ENCODE measurements around the gene TGFB1I1. TPM values are rescaled to one million over a fixed set of nuclear protein-coding genes. Genes with fewer than 3 reads are reported as not detected.
A peak's percentile ranks its signal among the peaks of the same experiment; 100 is the strongest.

Gene TGFB1I1
- total RNA-seq, 1 experiment from 2014 or later, result 4.3 TPM

DNA sequence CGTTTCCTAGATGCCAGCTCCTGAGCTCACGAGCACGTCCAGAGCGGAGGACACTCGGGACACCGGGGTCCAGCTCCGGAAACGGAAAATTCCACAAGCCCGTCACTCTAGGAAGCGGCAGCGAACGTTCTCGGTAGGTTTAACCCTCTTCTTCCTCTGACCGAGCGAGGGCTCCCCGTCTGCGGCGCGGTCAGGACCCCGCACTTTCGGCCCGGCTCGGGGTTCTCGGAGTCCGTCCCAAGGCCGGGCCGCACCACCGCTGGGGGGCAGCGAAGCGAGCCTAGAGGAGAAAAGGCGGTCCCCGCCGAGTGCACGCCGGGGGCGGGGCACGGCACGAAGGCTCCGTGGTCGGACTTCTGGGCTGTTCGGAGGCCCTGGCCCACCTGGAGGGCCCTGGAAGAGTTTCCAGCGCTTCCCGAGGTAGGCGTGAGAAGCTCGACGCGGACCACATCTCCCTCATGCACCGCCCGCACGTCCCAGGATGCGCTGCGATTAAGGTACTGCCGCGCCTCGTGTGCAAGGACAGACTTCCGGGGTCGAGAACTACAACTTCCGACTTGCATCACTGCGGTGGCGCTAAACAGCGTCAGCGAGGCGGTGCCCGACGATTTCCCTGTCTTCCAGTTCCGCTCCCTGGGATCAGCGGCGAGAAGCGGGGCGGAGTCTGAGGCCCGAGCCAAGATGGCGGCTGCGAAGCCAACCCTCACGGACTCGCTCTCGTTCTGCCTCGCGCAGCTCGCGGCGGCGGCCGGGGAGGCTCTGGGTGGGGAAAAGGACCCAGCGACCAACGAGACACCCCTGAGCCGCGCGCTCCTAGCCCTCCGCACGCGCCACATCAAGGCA is 12.9 kb upstream of the TGFB1I1 start, which contains the start of gene ARMC5 (continued):
- TF ChIP-seq, protein P1, sequence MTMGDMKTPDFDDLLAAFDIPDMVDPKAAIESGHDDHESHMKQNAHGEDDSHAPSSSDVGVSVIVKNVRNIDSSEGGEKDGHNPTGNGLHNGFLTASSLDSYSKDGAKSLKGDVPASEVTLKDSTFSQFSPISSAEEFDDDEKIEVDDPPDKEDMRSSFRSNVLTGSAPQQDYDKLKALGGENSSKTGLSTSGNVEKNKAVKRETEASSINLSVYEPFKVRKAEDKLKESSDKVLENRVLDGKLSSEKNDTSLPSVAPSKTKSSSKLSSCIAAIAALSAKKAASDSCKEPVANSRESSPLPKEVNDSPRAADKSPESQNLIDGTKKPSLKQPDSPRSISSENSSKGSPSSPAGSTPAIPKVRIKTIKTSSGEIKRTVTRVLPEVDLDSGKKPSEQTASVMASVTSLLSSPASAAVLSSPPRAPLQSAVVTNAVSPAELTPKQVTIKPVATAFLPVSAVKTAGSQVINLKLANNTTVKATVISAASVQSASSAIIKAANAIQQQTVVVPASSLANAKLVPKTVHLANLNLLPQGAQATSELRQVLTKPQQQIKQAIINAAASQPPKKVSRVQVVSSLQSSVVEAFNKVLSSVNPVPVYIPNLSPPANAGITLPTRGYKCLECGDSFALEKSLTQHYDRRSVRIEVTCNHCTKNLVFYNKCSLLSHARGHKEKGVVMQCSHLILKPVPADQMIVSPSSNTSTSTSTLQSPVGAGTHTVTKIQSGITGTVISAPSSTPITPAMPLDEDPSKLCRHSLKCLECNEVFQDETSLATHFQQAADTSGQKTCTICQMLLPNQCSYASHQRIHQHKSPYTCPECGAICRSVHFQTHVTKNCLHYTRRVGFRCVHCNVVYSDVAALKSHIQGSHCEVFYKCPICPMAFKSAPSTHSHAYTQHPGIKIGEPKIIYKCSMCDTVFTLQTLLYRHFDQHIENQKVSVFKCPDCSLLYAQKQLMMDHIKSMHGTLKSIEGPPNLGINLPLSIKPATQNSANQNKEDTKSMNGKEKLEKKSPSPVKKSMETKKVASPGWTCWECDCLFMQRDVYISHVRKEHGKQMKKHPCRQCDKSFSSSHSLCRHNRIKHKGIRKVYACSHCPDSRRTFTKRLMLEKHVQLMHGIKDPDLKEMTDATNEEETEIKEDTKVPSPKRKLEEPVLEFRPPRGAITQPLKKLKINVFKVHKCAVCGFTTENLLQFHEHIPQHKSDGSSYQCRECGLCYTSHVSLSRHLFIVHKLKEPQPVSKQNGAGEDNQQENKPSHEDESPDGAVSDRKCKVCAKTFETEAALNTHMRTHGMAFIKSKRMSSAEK (CRISPR knock-in tag; IDR thresholded peaks at IDR 0.05; ENCODE audit: borderline replicate concordance), result no peak
- TF ChIP-seq ZNF232 (CRISPR knock-in tag; IDR thresholded peaks at IDR 0.05) (0 out of 2 replicates have a peak, but pooled peaks have one; percentile 38), FOXK1 (CRISPR knock-in tag; IDR thresholded peaks at IDR 0.05) (peak; percentile 90), EMX1 (CRISPR knock-in tag; IDR thresholded peaks at IDR 0.05) (no peak), IRF2 (CRISPR knock-in tag; IDR thresholded peaks at IDR 0.05; ENCODE audit: borderline replicate concordance, low read depth) (no peak), PRRX2 (CRISPR knock-in tag; IDR thresholded peaks at IDR 0.05) (no peak), SMAD3 (CRISPR knock-in tag; IDR thresholded peaks at IDR 0.05; ENCODE audit: borderline replicate concordance) (0 out of 2 replicates have a peak, but pooled peaks have one; percentile 52), OVOL2 (CRISPR knock-in tag; IDR thresholded peaks at IDR 0.05; ENCODE audit: borderline replicate concordance) (no peak), ZNF121 (CRISPR knock-in tag; IDR thresholded peaks at IDR 0.05) (no peak)
- TF ChIP-seq, protein P2, sequence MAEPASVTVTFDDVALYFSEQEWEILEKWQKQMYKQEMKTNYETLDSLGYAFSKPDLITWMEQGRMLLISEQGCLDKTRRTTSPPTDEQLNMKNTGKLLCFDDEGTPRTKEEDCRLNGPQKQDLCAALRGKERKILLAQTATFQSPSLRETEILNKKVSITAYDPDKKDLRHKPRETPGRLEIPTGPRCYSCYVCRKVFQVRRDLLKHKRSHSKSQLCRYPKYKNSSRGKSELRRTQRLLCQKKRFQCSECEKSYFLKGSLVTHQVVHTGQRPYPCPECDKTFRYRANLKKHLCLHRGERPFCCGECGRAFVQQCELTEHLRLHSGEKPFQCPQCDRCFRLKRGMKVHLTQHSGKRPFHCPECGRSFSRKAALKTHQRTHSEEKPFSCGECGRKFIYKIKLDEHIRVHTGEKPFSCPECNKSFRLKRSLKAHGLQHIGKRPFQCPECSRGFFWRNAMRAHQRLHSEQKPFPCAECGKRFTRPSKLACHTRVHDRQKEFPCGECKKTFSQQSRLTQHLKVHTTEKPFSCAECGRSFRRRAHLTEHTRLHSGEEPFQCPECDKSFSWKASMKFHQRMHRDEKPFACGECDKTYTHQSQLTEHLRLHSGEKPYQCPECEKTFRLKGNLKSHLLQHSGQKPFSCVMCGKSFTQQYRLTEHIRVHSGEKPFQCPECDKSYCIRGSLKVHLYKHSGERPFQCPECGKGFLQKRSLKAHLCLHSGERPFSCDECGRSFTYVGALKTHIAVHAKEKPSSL (CRISPR knock-in tag; conservative IDR thresholded peaks at IDR 0.05), result no peak
- TF ChIP-seq, protein P3, sequence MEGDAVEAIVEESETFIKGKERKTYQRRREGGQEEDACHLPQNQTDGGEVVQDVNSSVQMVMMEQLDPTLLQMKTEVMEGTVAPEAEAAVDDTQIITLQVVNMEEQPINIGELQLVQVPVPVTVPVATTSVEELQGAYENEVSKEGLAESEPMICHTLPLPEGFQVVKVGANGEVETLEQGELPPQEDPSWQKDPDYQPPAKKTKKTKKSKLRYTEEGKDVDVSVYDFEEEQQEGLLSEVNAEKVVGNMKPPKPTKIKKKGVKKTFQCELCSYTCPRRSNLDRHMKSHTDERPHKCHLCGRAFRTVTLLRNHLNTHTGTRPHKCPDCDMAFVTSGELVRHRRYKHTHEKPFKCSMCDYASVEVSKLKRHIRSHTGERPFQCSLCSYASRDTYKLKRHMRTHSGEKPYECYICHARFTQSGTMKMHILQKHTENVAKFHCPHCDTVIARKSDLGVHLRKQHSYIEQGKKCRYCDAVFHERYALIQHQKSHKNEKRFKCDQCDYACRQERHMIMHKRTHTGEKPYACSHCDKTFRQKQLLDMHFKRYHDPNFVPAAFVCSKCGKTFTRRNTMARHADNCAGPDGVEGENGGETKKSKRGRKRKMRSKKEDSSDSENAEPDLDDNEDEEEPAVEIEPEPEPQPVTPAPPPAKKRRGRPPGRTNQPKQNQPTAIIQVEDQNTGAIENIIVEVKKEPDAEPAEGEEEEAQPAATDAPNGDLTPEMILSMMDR (IDR thresholded peaks at IDR 0.05), result no peak

DNA sequence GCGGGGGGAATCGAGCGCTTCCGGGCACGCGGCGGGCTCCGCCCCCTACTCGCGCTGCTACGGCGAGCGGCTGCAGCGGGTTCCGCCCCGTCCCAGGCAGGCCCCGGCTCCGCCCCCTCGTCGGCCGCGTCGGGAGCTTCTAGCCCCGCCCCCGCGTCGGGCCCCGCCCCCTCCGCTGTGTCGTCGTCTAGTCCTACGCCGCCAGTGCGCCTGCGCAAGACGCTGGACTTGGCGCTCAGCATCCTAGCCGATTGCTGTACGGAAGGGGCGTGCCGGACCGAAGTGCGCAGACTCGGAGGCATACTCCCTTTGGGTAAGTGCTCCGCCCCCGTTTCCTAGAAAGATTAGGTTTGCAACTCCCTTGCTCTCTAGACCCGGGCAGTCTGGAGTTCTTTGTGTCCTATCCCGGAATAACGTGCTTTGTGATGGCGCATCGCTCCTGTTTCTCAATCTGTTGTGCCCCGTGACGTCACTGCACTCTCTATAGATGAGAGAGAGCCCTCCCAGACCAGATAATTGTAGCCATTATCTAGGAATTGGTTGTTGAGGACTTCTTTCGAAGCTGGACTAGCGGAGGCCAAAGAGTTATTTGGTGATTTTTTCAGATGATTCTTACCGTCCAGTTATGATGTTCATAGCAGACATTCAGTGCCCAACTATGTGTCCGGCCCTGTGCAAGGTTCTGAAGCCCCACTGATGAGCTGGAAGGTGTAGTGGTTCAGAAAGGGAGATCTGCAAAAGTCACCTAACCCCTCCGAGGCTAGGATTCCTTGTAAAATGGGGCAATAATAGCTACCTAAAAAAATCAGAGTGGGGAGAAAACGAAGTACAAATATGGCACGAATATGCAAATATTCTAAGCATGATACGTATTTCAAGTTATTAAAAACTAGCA is 12.0 kb upstream of the TGFB1I1 start:
- Mint-ChIP-seq H3K27me3 (ENCODE audit: low read depth) (no peaks in the 10 kb centered on the region), H3K9me3 (no peaks in the 10 kb centered on the region), H3K36me3 (peaks cover 10% of the 10 kb centered on the region; the same call in 1 of the 2 replicates), H3K4me1 (peaks cover 25% of the 10 kb centered on the region), H3K4me3 (peak overlapping the region; percentile 88), H3K27ac (peak overlapping the region; percentile 89)
- ChIA-PET CTCF (interaction anchor here (0.5 to 12.2 kb wide), 41 partner anchors 8 to 518 kb away, joined by 3 to 221 read pairs (median 4); partner anchors contain the start of genes HSD3B7, PYCARD, PYDC1 and RUSF1), POLR2A (interaction anchor here (0.5 to 3.4 kb wide), 9 partner anchors 12 to 343 kb away, joined by 3 to 13 read pairs (median 4); partner anchors contain the start of genes KAT8, TGFB1I1 and ZNF843)
- DNase-seq (ENCODE audit: low spot score), result peak; percentile 100
- peak; percentile 79 for ATAC-seq
- TF ChIP-seq ZBTB21 (CRISPR knock-in tag; IDR thresholded peaks at IDR 0.05; ENCODE audit: borderline replicate concordance) (no peak), RORB (CRISPR knock-in tag; IDR thresholded peaks at IDR 0.05) (no peak), EMX1 (CRISPR knock-in tag; IDR thresholded peaks at IDR 0.05) (no peak), ZNF396 (CRISPR knock-in tag; IDR thresholded peaks at IDR 0.05; ENCODE audit: borderline replicate concordance) (no peak), FOXP1 (CRISPR knock-in tag; IDR thresholded peaks at IDR 0.05; ENCODE audit: borderline replicate concordance) (no peak), KAT7 (CRISPR knock-in tag; IDR thresholded peaks at IDR 0.05; ENCODE audit: borderline replicate concordance) (no peak)
- TF ChIP-seq, protein P4, sequence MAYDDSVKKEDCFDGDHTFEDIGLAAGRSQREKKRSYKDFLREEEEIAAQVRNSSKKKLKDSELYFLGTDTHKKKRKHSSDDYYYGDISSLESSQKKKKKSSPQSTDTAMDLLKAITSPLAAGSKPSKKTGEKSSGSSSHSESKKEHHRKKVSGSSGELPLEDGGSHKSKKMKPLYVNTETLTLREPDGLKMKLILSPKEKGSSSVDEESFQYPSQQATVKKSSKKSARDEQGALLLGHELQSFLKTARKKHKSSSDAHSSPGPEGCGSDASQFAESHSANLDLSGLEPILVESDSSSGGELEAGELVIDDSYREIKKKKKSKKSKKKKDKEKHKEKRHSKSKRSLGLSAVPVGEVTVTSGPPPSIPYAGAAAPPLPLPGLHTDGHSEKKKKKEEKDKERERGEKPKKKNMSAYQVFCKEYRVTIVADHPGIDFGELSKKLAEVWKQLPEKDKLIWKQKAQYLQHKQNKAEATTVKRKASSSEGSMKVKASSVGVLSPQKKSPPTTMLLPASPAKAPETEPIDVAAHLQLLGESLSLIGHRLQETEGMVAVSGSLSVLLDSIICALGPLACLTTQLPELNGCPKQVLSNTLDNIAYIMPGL (CRISPR knock-in tag; IDR thresholded peaks at IDR 0.05), result 0 out of 2 replicates have a peak, but pooled peaks have one; percentile 23
- TF ChIP-seq, protein P5, sequence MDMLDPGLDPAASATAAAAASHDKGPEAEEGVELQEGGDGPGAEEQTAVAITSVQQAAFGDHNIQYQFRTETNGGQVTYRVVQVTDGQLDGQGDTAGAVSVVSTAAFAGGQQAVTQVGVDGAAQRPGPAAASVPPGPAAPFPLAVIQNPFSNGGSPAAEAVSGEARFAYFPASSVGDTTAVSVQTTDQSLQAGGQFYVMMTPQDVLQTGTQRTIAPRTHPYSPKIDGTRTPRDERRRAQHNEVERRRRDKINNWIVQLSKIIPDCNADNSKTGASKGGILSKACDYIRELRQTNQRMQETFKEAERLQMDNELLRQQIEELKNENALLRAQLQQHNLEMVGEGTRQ (CRISPR knock-in tag; IDR thresholded peaks at IDR 0.05), result peak; percentile 0; the same call in 1 of the 2 replicates
- TF ChIP-seq, protein P2 (CRISPR knock-in tag; conservative IDR thresholded peaks at IDR 0.05), result no peak

Measured in WTC11 (cell line).